Loucy (cell line): ENCODE measurements around the gene MAGEA3.
"Not testable (repeated sequence)": the region's sequence is repeated elsewhere in the genome, so short reads cannot be mapped to it uniquely, and the experiment has no call there.

Experiments
- CTCF ChIP-seq: fragments of 200-600 bp; sonication (generic); conservative IDR thresholded peaks from 2 replicates; pipeline ENCODE4 v1.5.1; 2014; ENCODE audit warnings: mild to moderate bottlenecking, antibody characterized with exemption, low read length
- EZH2phosphoT487 ChIP-seq: fragments of 200-600 bp; IDR thresholded peaks from 2 replicates; pipeline ENCODE4 v1.6.1; 2018; ENCODE audit warnings: antibody characterized with exemption, mild to moderate bottlenecking, moderate library complexity, borderline replicate concordance

GRCh38 chrX:152700390-152700789 lies 1.8 kb downstream of the MAGEA3 start:
- TF ChIP-seq CTCF, EZH2phosphoT487: not testable (repeated sequence)
